NCI-H2196 treated with DMSO at 0.1 percent for 48 hours (cell line): ENCODE data around the gene ATP6V1F.

ENCODE experiments used
- DNase-seq: peaks from one replicate; lab custom pipeline; 2025; ENCODE audit not compliant: unreplicated experiment; lab: John Stamatoyannopoulos, UW

ATP6V1F gene

DNA sequence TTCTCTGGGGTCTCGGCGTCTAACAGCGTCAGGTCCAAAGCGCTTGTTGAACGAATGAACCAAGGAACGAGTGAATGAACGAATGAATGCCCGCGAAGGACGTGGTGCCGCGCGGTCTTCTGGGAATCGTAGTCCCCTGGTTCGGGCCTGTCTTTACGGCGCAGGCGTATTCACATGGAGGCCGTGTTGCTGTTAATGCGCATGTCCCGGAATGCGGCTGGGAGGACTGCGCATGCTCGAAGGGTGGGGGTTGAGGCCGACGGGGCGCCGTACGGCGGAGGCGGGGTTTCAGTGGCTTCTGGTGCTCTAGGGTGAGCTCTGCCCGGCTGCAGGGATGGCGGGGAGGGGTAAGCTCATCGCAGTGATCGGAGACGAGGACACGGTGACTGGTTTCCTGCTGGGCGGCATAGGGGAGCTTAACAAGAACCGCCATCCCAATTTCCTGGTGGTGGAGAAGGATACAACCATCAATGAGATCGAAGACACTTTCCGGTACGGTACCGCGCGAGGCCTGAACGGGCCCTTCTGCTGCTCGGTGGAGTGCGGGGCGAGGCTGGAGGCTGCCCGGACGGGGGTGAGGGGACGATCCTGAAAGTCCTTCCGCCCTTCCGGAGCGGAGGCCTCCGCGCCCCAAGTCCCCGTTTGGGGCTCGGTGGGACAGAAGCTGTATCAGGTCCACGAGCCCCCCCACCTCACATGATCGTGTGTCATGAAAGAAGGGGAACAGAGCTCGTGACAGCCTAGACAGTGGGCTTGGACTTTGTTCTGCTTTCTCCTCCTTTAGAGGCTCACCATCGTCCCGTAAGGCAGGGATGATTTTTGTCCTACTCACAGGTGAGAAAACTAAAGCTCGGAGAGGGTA, at the start of gene ATP6V1F:
ATP6V1F (plus strand) TSS at position 286 of the 862 bp plus-strand sequence; CDS start at position 335, 49 bp downstream.
- DNase-seq = peak; percentile 95

- no peak for DNase-seq
These were observed 48.2 kb upstream of the ATP6V1F start for GRCh38 chr7:128814499-128814898.

DNA sequence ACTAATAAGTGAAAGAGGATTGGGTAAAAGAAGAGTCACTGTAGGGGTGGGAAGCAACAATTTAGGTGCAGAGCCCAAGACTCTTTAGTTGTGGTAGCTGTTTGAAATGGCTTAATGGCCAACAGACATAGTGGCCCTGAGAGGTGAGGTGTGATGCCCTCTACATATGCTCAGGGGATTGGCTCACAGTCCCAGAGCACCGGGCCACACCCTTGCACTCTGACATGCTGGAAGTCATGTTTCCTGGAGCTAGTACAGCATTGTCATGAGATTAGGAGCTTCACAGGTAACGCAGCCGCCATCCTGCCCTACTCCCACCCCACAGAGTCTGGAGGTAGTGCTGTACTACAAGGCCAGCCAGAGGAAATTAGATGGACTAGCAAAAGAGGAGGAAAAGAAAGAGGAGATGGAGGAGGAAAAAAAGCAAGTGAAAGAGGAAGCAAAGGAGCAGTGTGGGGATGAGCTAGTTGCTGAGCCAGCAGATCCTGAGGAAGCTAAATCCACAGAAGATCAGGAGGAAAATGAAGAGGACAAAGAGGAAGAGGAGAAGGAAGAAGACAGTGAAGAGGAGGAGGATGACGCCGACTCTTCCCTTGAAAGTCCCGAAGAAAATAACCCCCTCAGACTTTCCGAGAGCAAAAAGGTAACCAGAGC, 47.2 kb upstream of the ATP6V1F start:
- DNase-seq = no peak

- DNase-seq = no peak
These were observed 44.0 kb upstream of the ATP6V1F start for GRCh38 chr7:128818694-128819093.

- no peak for DNase-seq
These were observed 40.9 kb upstream of the ATP6V1F start for GRCh38 chr7:128821724-128822123.

DNA sequence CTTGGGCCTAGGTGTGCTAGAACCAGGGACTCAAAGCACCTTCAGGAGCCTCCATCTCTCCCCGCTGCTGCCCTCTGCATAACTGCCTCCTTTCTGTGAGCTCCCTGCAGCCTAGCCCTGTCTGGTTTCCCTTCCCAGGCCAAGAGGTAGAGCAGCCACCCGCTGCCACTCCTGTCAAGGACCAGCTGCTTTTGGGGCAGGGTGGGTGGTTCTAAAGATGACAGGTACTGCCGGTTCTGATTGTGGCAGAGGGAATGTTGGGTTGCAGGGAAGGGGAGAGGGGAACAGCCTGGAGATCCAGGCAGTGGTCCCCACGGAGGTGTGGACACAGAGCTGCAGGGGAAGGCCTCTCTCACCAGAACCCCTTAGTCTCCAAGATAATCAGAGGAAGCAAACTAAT, 36.1 kb upstream of the ATP6V1F start:
- DNase-seq = no peak

DNA sequence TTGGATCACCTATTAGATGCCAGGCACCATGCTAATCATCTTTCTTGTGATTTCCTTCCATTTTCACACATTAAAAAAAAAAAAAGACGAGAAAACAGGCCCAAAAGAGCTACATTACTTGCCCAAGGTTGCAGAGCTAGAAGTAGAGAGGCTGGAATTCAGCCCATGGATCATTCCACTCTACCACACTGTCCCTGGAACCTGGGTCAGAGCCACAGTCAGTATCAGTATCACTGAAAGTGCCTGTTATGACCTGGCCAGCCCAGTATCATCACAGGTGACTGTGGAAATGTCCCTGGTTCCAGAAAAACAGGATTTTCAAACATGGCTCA, 35.8 kb upstream of the ATP6V1F start:
- no peak for DNase-seq

DNA sequence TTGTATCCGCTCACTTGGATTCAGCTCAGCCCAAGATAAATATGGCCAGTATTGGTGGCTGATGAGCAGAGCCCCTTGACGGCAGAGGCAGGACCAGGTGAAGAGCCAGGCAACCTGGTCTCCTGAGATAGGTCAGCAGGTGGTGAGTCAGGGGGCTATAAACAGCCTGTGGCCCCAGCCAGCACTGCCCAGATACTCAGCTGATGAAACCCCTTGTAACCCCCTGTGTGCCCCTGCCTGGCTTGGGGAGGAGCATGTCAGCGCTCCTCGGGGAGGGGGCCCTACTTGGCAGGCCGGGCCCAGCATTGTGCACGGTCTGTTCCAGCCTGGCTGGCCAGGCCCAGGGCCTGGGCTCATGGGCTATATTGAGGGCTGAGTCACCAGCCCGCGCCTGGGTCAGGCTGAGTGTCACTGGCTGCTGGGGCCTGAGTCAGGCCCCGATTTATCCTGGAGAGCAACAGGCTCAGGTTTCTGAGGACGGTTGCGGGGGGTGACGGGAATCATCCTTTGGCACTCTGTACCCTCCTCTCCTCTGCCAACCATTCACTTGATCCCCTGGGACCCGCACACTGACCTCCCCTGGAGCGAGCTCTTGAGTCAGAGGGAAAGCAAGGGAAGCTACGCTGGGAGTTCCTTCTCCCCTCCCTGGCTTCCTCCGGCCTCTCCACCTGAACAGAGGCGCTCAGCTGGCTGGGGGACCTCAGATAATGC, 35.3 kb upstream of the ATP6V1F start:
- no peak for DNase-seq

DNA sequence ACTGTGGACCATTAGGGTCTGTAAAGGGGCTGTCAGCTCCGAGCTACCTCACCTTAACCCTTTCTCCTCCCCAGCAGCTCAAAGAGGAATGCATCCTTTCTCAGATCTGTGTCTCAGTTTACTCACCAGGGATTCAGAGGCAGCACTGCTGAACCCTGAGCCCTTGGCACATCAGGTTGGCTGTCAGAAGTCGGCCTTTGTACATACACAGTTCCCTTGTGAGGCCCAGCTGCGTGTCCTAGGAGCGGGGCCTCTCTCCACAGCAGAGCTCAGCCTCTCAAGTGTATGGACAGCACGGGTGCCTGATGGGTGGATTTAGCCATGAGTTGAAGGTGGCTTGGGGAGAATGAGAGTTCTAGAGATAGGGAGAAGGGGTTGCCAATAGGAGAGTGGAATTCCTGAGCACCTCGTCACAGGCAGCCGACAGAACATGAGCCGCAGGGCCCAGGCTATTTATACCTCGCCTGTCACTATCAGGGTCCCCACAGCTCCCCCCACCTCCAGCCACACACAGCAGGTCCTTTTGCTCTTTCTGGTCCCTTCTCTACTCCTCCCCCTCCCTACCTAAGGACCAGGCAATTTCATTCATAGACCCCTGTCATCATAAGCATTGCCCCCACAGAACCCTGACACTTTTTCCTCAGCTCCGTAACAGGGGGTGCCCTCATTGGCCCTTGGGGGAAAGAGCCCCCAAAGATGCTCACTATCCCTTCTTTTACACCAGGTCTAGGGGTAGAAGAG, 34.5 kb upstream of the ATP6V1F start:
- DNase-seq = no peak

GRCh38 chr7:128829391-128830166, 33.1 kb upstream of the ATP6V1F start:
- DNase-seq = no peak

GRCh38 chr7:128830231-128831177, 32.2 kb upstream of the ATP6V1F start, which contains the start of gene FLNC:
Gene FLNC, plus strand, starts transcription at chr7:128830406. Its CDS starts 232 bp downstream, at chr7:128830638.
- no peak for DNase-seq

DNA sequence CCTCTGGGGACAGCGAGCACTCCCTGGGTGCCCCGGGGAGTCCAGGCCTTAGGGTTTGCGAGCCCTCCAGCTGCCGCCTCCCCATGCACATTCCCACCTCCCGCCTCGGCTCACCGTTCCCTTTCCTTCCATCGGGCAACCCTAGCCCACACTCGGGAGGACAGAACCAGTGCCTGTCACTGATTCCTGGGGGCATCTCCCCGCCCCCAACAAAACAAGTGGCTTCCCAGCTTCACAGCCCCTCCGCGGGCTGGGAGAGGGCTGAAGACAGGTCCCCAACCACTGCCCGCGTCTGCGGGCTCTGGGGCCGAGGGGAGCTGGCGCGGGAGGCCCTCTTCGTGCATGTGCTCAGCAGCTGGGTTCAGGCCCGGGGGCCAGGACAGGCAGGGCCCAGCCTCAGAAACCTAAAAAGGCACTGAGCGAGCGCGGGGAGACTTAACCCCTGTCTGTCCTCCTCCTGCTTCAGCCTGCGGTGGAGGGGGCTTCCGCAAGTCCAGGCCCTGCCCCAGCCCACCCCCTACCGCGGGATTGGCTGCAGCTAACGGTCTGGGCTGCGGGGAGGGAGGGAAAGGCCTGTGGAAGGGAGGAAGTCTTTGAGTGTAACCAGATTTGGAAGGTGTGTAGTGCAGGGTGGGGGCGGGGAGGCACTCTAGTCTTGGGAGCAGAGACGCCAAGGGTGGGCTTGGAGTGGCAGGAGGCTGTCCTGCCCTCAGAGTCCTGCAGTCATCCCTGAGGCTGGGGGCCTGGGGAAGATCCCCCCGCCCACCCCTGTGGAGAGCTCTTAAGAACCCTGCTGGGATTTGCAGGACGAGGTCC, 31.3 kb upstream of the ATP6V1F start:
- DNase-seq = no peak

DNA sequence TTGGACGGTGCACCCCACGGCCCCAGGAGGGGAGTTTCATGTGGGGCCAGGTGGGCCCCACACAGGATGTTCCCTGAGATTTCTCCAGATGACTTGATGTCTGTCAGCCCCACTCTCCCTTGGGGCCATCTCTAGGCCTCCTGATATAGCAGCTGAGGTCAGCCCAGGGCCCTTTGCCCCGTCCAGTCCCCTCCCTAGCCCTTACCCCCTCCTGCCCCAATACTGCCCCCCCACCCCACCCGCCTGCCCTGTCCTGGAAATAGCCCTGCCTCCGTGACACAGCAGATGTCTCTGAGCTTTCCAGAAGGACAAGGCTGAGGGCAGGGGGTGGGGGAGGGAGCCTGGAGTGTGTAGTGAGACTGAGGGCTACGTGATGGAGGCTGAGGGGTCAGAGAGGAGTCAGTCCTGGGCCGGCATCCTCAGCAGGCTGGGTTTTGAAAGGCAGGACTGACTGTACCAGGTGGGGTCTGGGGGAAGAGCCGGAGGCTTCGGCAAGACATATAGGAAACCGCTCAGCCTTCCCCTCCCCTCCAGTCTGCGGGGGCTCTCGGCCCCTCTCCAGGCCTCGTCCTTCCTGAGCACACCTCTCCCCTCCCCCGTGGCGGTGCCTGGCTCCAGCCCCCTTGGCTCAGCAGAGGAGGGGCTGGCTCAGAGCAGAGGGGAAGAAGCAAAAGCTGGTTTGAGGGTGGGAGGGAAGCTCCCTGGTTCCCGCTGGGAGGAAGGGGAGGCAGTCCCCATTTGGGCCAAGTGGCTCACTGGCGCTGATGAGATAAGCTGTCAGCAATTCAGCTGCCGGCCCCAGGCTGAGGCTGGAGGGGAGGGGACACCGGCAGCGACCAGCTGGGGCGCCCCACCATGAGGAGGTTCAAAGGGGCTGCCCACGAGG, 30.4 kb upstream of the ATP6V1F start:
- no peak for DNase-seq

DNA sequence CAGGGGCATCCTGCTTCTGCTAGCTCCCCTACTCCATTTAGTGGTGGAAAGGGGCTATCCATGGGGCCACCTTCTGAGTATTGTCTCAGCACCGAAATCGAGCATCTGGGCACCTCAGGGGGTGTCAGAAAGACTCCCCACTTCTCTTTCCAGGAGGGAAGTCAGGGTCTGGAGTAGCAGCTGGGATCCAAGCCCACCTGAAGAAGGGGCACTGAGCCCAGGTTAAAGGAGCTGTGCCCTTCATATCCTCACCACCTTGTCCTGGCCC, 29.8 kb upstream of the ATP6V1F start:
- no peak for DNase-seq

DNA sequence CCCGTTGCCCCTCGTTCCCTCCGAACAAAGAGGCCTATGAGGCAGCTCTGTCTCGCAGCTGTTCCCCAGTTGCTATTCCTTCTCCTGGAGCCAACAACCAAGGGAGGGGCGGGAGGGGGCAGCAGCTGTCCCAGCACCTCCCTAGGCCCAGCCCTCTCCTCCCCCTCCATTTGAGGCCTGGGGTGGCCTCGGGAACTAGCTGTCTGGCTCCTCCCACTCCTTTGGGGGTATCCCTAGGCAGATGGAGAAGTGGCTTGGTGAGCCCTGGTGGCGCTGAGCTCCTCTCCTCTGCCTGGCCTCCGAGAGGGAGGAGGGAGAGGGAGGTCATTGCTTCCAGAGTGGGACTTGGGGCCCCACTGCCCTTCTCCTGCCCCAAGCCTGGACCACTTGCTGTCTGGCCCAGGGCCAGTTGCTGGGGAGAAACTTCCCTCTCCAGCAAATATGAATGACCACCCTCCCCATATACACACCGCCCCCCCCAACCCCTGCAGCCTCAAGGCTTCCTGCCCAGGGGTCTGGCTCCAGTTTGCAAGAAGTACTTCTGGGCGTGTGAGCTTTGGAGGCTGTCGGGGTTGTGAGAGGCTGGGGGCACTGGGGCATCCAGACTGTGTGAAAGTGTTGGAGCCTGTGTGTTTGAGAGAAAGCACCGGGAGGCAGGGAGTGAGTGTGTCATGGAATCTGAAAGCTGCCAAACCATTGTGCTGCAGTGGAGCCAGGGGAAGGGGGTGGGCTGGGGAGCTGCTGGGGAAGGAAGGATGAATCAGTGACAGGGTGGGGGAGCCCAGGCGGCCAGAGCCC, 29.3 kb upstream of the ATP6V1F start:
- no peak for DNase-seq

- DNase-seq = no peak
These were observed 28.7 kb upstream of the ATP6V1F start for GRCh38 chr7:128833946-128834325.

GRCh38 chr7:128835231-128835751, 27.4 kb upstream of the ATP6V1F start:
- DNase-seq = no peak
